Measurements from ENCODE around the gene CDKN1A.

- TF ChIP-seq EZH2 (IDR thresholded peaks at IDR 0.05; ENCODE audit: insufficient read depth, poor library complexity, severe bottlenecking) (no peak), EZH2phosphoT487 (IDR thresholded peaks at IDR 0.05; ENCODE audit: insufficient read depth, low read depth) (no peak)
Measured at GRCh38 chr6:36669002-36669401, 9.5 kb upstream of the CDKN1A start.

Measured in GM23248 (cell line).